LNCAP (cell line): ENCODE results near the gene CX3CL1.

Source experiments
- CTCF ChIP-seq: fragments of 450-650 bp; IDR thresholded peaks from 2 replicates; pipeline ENCODE4 v1.5.1; 2017; ENCODE audit warnings: mild to moderate bottlenecking

Gene CX3CL1

GRCh38 chr16:57407521-57408353 is 35.4 kb downstream of the CX3CL1 start:
- TF ChIP-seq CTCF = no peak

GRCh38 chr16:57409065-57409464 is 36.8 kb downstream of the CX3CL1 start:
- TF ChIP-seq CTCF = no peak

GRCh38 chr16:57409870-57410587 is 37.7 kb downstream of the CX3CL1 start:
- no peak for TF ChIP-seq CTCF

GRCh38 chr16:57411362-57411976 is 39.2 kb downstream of the CX3CL1 start:
- TF ChIP-seq CTCF = no peak

- TF ChIP-seq CTCF = no peak
Measured at GRCh38 chr16:57412584-57412983, 40.3 kb downstream of the CX3CL1 start.

- TF ChIP-seq CTCF = no peak
Measured at GRCh38 chr16:57413301-57413730, 41.0 kb downstream of the CX3CL1 start.

GRCh38 chr16:57413733-57414132 is 41.4 kb downstream of the CX3CL1 start:
- TF ChIP-seq CTCF = no peak
